PC-9 (cell line): ENCODE results near the gene EPS8L3. TPM values are rescaled to one million over a fixed set of nuclear protein-coding genes. Genes with fewer than 3 reads are reported as not detected.

Experiments used
- Bru-seq: library from RNA; stranded (reverse); fragments of 400-500 nt; gene quantifications from one replicate; lab custom pipeline; 2021; lab: Mats Ljungman, UMichigan
- BruChase-seq, 2 experiments: library from RNA; stranded (reverse); fragments of 400-500 nt; gene quantifications; one replicate each; lab custom pipeline; 2021; lab: Mats Ljungman, UMichigan
- BruUV-seq: library from RNA; stranded (reverse); fragments of 400-500 nt; replicated peaks from 2 replicates; lab custom pipeline; 2021; lab: Mats Ljungman, UMichigan
- CTCF ChIA-PET: fragments of 300-600 bp; sonication (Branson Sonifier 250); formaldehyde crosslinking; loops from one replicate; lab custom pipeline; 2022; ENCODE audit warnings: antibody characterized with exemption; lab: Charles Lee
- POLR2A ChIA-PET: fragments of 300-600 bp; sonication (Branson Sonifier 250); formaldehyde crosslinking; loops from one replicate; lab custom pipeline; 2022; ENCODE audit warnings: antibody characterized with exemption; ENCODE audit not compliant: unreplicated experiment; lab: Charles Lee
- DNase-seq, 2 experiments: peaks; one replicate each; pipeline versions ENCODE4 v3.0.0 to v3.0.0-alpha.2; 2015 to 2022; ENCODE audit warnings: mixed read lengths in 1 of 2
- H2AFZ ChIP-seq: fragments of 200-600 bp; sonication (generic); 2 replicates; pipeline ENCODE4 v1.8.1; 2017; ENCODE audit warnings: antibody characterized with exemption
- H3F3A ChIP-seq: fragments of 200-600 bp; sonication (generic); 2 replicates; pipeline ENCODE4 v1.8.1; 2017; ENCODE audit warnings: antibody characterized with exemption, mild to moderate bottlenecking, low read depth; ENCODE audit not compliant: insufficient read depth
- H3K27ac ChIP-seq: fragments of 200-600 bp; sonication (generic); 2 replicates; pipeline ENCODE4 v1.6.1; 2016; ENCODE audit warnings: mixed run types
- H3K27me3 ChIP-seq: fragments of 200-600 bp; sonication (generic); 2 replicates; pipeline ENCODE4 v1.6.1; 2016; ENCODE audit warnings: low read depth, mixed run types; ENCODE audit not compliant: insufficient read depth
- H3K36me3 ChIP-seq: fragments of 200-600 bp; sonication (generic); 2 replicates; pipeline ENCODE4 v1.6.1; 2016; ENCODE audit warnings: low read depth, mixed run types
- H3K4me1 ChIP-seq: fragments of 200-600 bp; sonication (generic); replicated peaks from 2 replicates; pipeline ENCODE4 v1.6.1; 2016; ENCODE audit warnings: mixed run types; ENCODE audit not compliant: insufficient read depth
- H3K4me2 ChIP-seq: fragments of 200-600 bp; sonication (generic); 2 replicates; pipeline ENCODE4 v1.6.1; 2017; ENCODE audit warnings: mixed run types
- H3K4me3 ChIP-seq: fragments of 200-600 bp; sonication (generic); 2 replicates; pipeline ENCODE4 v1.6.1; 2016; ENCODE audit warnings: mixed run types
- H3K79me2 ChIP-seq: fragments of 200-600 bp; sonication (generic); 2 replicates; pipeline ENCODE4 v1.6.1; 2017; ENCODE audit warnings: low read depth, mixed run types
- H3K9me2 ChIP-seq: fragments of 200-600 bp; sonication (generic); 2 replicates; pipeline ENCODE4 v1.8.1; 2017; ENCODE audit warnings: mild to moderate bottlenecking; ENCODE audit not compliant: insufficient read depth
- H3K9me3 ChIP-seq: fragments of 200-600 bp; sonication (generic); 2 replicates; pipeline ENCODE4 v1.8.1; 2016; ENCODE audit warnings: low read depth; ENCODE audit not compliant: insufficient read depth
- H4K20me1 ChIP-seq: fragments of 200-600 bp; sonication (generic); 2 replicates; pipeline ENCODE4 v1.8.1; 2017; ENCODE audit not compliant: insufficient read depth
- CTCF ChIP-seq: fragments of 200-600 bp; sonication (generic); conservative IDR thresholded peaks from 2 replicates; pipeline ENCODE4 v1.6.1; 2017; ENCODE audit warnings: mixed run types, antibody characterized with exemption, mild to moderate bottlenecking, moderate library complexity
- EZH2 ChIP-seq: fragments of 200-600 bp; sonication (generic); IDR thresholded peaks from 2 replicates; pipeline ENCODE4 v1.8.0; 2017; ENCODE audit warnings: antibody characterized with exemption, low read depth
- intact Hi-C: fragments of 100-400 bp; cut with micrococcal nuclease; formaldehyde crosslinking; loops from one replicate; pipeline ENCODE4 v1.10.0; 2022; ENCODE audit not compliant: unreplicated experiment
- long read RNA-seq: library from polyadenylated mRNA; stranded (forward); transcript quantifications from one replicate; pipeline ENCODE4 v2.0.0, GENCODE V29; 2022
- total RNA-seq: library from RNA; stranded (reverse); gene quantifications from 2 replicates; pipeline ENCODE4 v1.2.3, GENCODE V29; 2021

EPS8L3 gene, protein sequence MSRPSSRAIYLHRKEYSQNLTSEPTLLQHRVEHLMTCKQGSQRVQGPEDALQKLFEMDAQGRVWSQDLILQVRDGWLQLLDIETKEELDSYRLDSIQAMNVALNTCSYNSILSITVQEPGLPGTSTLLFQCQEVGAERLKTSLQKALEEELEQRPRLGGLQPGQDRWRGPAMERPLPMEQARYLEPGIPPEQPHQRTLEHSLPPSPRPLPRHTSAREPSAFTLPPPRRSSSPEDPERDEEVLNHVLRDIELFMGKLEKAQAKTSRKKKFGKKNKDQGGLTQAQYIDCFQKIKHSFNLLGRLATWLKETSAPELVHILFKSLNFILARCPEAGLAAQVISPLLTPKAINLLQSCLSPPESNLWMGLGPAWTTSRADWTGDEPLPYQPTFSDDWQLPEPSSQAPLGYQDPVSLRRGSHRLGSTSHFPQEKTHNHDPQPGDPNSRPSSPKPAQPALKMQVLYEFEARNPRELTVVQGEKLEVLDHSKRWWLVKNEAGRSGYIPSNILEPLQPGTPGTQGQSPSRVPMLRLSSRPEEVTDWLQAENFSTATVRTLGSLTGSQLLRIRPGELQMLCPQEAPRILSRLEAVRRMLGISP
- total RNA-seq (0.68 and 1.2 TPM in 2 replicates), Bru-seq, nascent RNA (percentile 10 among the genes with signal in this experiment), BruChase-seq, experiment 1, labeled RNA remaining after a 2-hour chase (not detected), BruChase-seq, experiment 2, labeled RNA remaining after a 6-hour chase (percentile 21 among the genes with signal in this experiment)
- long read RNA-seq = 0 reads

- DNase-seq = no peak
- ChIA-PET CTCF (no interaction called here), POLR2A (no interaction called here)
- H3K4me2 ChIP-seq = peak within 1 kb of the TSS; percentile 47
- H3K27me3 ChIP-seq = no peaks in the 10 kb centered on the region
- no TSS peak for BruUV-seq
- intact Hi-C loops = no loop called here
- TF ChIP-seq EZH2 (no peak), CTCF (no peak)
- H2AFZ ChIP-seq = 0 out of 2 replicates have a peak within 1 kb of the TSS, but pooled peaks have one; percentile 16
- peaks cover 16% of the 10 kb centered on the region for H3K4me1 ChIP-seq
- peak within 1 kb of the TSS; percentile 29; the same call in 1 of the 2 replicates for H3K27ac ChIP-seq
- no peaks in the 10 kb centered on the region for H3K9me2 ChIP-seq
- no peaks in the 10 kb centered on the region for H3K9me3 ChIP-seq
- H3K79me2 ChIP-seq = no peaks in the 10 kb centered on the region
- H4K20me1 ChIP-seq = no peaks in the 10 kb centered on the region
- no peaks in the 10 kb centered on the region for H3K36me3 ChIP-seq
- no peak within 1 kb of the TSS for H3K4me3 ChIP-seq
- 0 out of 2 replicates have a peak, but pooled peaks cover 8% of the 10 kb centered on the region for H3F3A ChIP-seq
Measured at GRCh38 chr1:109763646-109764415, at the start of gene EPS8L3. Gene EPS8L3, minus strand, starts transcription at chr1:109763923. Its CDS starts 2,174 bp downstream, at chr1:109761749.

GRCh38 chr1:109812691-109813393 is 49.1 kb upstream of the EPS8L3 start:
- H3K9me2 ChIP-seq = no peaks in the 10 kb centered on the region
- peaks cover 21% of the 10 kb centered on the region; the same call in 1 of the 2 replicates for H3F3A ChIP-seq
- ChIA-PET POLR2A (interaction anchor here (0.6 to 0.7 kb wide), 3 partner anchors 25 to 239 kb away, joined by 3 to 4 read pairs (median 3); no protein-coding TSS in a partner anchor), CTCF (interaction anchor here (0.6 to 0.7 kb wide), 4 partner anchors 35 to 1780 kb away, joined by 3 to 4 read pairs (median 3); no protein-coding TSS in a partner anchor)
- no TSS peak for BruUV-seq
- peaks cover 12% of the 10 kb centered on the region; the same call in 1 of the 2 replicates for H3K9me3 ChIP-seq
- H3K79me2 ChIP-seq = no peaks in the 10 kb centered on the region
- intact Hi-C loops = no loop called here
- TF ChIP-seq CTCF (no peak), EZH2 (no peak)
- H3K27me3 ChIP-seq = no peaks in the 10 kb centered on the region
- H3K4me2 ChIP-seq = no peak overlapping the region
- H3K4me1 ChIP-seq = peaks cover 12% of the 10 kb centered on the region
- H3K36me3 ChIP-seq = no peaks in the 10 kb centered on the region; the same call in 1 of the 2 replicates
- H3K4me3 ChIP-seq = no peak overlapping the region
- no peak overlapping the region for H2AFZ ChIP-seq
- H3K27ac ChIP-seq = no peak overlapping the region
- H4K20me1 ChIP-seq = no peaks in the 10 kb centered on the region
- DNase-seq = no peak
